Mesendoderm (in vitro differentiated cells): ENCODE measurements around the gene NR1D2.
"Not testable (repeated sequence)": the region's sequence is repeated elsewhere in the genome, so short reads cannot be mapped to it uniquely, and the experiment has no call there.

Experiments
- DNase-seq: peaks from one replicate; pipeline ENCODE4 v3.0.0; 2013
- H2AK5ac ChIP-seq: 2 replicates; pipeline ENCODE4 v1.6.1; 2013; ENCODE audit warnings: low read length, inconsistent platforms
- H2BK120ac ChIP-seq: 2 replicates; pipeline ENCODE4 v1.6.1; 2013; ENCODE audit warnings: low read depth, mild to moderate bottlenecking, low read length, moderate library complexity, mixed read lengths
- H2BK15ac ChIP-seq: replicated peaks from 2 replicates; pipeline ENCODE4 v1.6.1; 2013; ENCODE audit warnings: low read depth, mild to moderate bottlenecking, moderate library complexity
- H2BK5ac ChIP-seq: 2 replicates; pipeline ENCODE4 v1.6.1; 2013; ENCODE audit warnings: low read length, inconsistent platforms
- H3K18ac ChIP-seq: 2 replicates; pipeline ENCODE4 v1.6.1; 2013; ENCODE audit warnings: mild to moderate bottlenecking, low read length, mixed read lengths
- H3K23ac ChIP-seq: one replicate; pipeline ENCODE4 v1.6.1; 2013; ENCODE audit warnings: low read length
- H3K27ac ChIP-seq: 2 replicates; pipeline ENCODE4 v1.5.1; 2013; ENCODE audit warnings: low read depth, mild to moderate bottlenecking, inconsistent platforms, low read length, moderate library complexity
- H3K27me3 ChIP-seq: 2 replicates; pipeline ENCODE4 v1.6.1; 2013; ENCODE audit warnings: low read length, control low read depth, mild to moderate bottlenecking, inconsistent platforms; ENCODE audit not compliant: insufficient read depth, poor library complexity
- H3K36me3 ChIP-seq: 2 replicates; pipeline ENCODE4 v1.6.1; 2013; ENCODE audit warnings: low read length, inconsistent platforms; ENCODE audit not compliant: control insufficient read depth, insufficient read depth
- H3K4ac ChIP-seq: one replicate; pipeline ENCODE4 v1.6.1; 2013; ENCODE audit warnings: low read depth, mild to moderate bottlenecking, low read length, moderate library complexity
- H3K4me1 ChIP-seq: 2 replicates; pipeline ENCODE4 v1.6.1; 2013; ENCODE audit warnings: low read depth, low read length, inconsistent platforms; ENCODE audit not compliant: control insufficient read depth
- H3K4me2 ChIP-seq: 2 replicates; pipeline ENCODE4 v1.6.1; 2013; ENCODE audit warnings: low read length
- H3K4me3 ChIP-seq: 2 replicates; pipeline ENCODE4 v1.5.1; 2013; ENCODE audit warnings: mild to moderate bottlenecking, low read length
- H3K56ac ChIP-seq: one replicate; pipeline ENCODE4 v1.6.1; 2013; ENCODE audit warnings: low read length
- H3K79me1 ChIP-seq: 2 replicates; pipeline ENCODE4 v1.6.1; 2013; ENCODE audit warnings: low read length, inconsistent platforms
- H3K79me2 ChIP-seq: 2 replicates; pipeline ENCODE4 v1.6.1; 2013; ENCODE audit warnings: mild to moderate bottlenecking, low read length; ENCODE audit not compliant: control insufficient read depth, insufficient read depth
- H3K9ac ChIP-seq: 2 replicates; pipeline ENCODE4 v1.6.1; 2013; ENCODE audit warnings: low read length, inconsistent platforms
- H4K5ac ChIP-seq: one replicate; pipeline ENCODE4 v1.6.1; 2013; ENCODE audit warnings: low read length
- H4K8ac ChIP-seq: one replicate; pipeline ENCODE4 v1.6.1; 2013; ENCODE audit warnings: low read depth, mild to moderate bottlenecking, control low read depth, low read length, moderate library complexity
- WGBS: extraction: QIAGEN DNeasy Blood & Tissue Kit; methylation state at CpG from one replicate; pipeline ENCODE4 v1.1.7; 2013; ENCODE audit warnings: low lambda C conversion rate, missing lambda C conversion rate; ENCODE audit not compliant: insufficient coverage; ENCODE audit errors: extremely low coverage; 5-methylcytosine and 5-hydroxymethylcytosine counted together

The NR1D2 gene

DNA sequence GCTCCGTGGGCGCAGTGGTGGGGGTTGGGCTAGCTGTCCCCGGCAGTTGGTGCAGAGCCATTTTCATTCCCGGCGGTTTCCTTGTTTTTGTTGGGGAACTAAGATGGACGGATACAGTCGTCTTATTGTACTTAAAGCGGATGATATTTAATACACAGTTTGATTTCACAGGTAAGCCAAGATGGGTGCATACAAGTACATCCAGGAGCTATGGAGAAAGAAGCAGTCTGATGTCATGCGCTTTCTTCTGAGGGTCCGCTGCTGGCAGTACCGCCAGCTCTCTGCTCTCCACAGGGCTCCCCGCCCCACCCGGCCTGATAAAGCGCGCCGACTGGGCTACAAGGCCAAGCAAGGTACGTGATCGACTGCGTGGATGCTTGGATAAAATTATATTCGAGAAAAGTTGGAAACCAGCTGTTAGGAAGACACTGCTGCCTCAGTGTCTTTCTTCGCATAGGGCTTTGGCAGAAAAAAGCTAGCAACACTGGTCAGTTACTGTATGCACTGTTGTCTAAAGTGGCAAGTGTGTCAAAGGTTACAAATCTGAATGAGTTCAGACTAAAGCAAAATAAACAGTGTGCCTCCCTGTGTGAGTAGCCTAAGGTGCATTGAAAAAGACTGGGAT is 27.3 kb upstream of the NR1D2 start:
- Histone ChIP-seq H3K4ac (peak overlapping the region; percentile 95), H3K56ac (peak overlapping the region; percentile 99), H3K4me3 (peak overlapping the region; percentile 70), H3K27ac (peak overlapping the region; percentile 42), H2AK5ac (peak overlapping the region; percentile 91), H3K4me2 (peak overlapping the region; percentile 70), H2BK5ac (peak overlapping the region; percentile 71), H3K9ac (peak overlapping the region; percentile 87), H3K23ac (peak overlapping the region; percentile 94), H3K18ac (peak overlapping the region; percentile 80), H3K79me2 (peaks cover 28% of the 10 kb centered on the region)
- H2BK15ac ChIP-seq, DNase-seq, H4K8ac ChIP-seq, H4K5ac ChIP-seq, H3K4me1 ChIP-seq, H3K27me3 ChIP-seq, H2BK120ac ChIP-seq, H3K36me3 ChIP-seq, H3K79me1 ChIP-seq: not testable (repeated sequence)
- no CpG with 5 or more reads among the region's 21 CpGs for WGBS

DNA sequence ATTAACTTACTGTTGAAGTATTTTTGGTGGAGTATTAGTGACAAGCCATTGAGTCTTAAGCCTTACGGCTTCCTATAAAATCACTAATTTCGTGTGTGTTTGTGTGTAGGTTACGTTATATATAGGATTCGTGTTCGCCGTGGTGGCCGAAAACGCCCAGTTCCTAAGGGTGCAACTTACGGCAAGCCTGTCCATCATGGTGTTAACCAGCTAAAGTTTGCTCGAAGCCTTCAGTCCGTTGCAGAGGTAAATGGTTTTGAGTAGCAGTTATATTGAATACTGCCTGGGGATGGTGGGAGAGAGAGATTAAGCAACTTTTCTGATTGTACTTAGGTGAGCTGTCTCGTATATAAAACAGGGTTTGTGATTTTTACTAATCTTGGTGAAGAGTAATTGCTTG is 26.8 kb upstream of the NR1D2 start:
- peak overlapping the region; percentile 87 for H3K9ac ChIP-seq

GRCh38 chr3:23919628-23920027 is 25.5 kb upstream of the NR1D2 start:
- H3K56ac ChIP-seq, result no peak overlapping the region
- H3K27ac ChIP-seq, result no peak overlapping the region
- H3K79me2 ChIP-seq, result peaks cover 26% of the 10 kb centered on the region
- no peak for DNase-seq
- WGBS, result no CpG with 5 or more reads among the region's 2 CpGs
- H3K27me3 ChIP-seq, result no peaks in the 10 kb centered on the region
- H3K18ac ChIP-seq, result no peak overlapping the region
- H2BK15ac ChIP-seq, result no peak overlapping the region
- H2BK120ac ChIP-seq, result no peak overlapping the region
- no peak overlapping the region for H3K4ac ChIP-seq
- H3K79me1 ChIP-seq, result peaks cover 6% of the 10 kb centered on the region
- H2AK5ac ChIP-seq, result no peak overlapping the region
- H3K4me1 ChIP-seq, result peaks cover 2% of the 10 kb centered on the region
- no peak overlapping the region for H3K4me2 ChIP-seq
- H3K4me3 ChIP-seq, result no peak overlapping the region
- no peak overlapping the region for H3K23ac ChIP-seq
- H3K36me3 ChIP-seq, result peaks cover 6% of the 10 kb centered on the region
- H2BK5ac ChIP-seq, result no peak overlapping the region
- no peak overlapping the region for H4K8ac ChIP-seq
- H4K5ac ChIP-seq, result no peak overlapping the region
- H3K9ac ChIP-seq, result no peak overlapping the region

More for the DNA sequence above, 26.8 kb upstream of the NR1D2 start:
- no CpG with 5 or more reads among the region's 12 CpGs for WGBS
- not testable (repeated sequence) for H4K5ac ChIP-seq, H3K23ac ChIP-seq, H2BK5ac ChIP-seq, DNase-seq, H3K79me1 ChIP-seq, H2BK120ac ChIP-seq, H3K27ac ChIP-seq, H4K8ac ChIP-seq, H3K36me3 ChIP-seq, H2AK5ac ChIP-seq, H3K18ac ChIP-seq, H3K4ac ChIP-seq, H3K27me3 ChIP-seq, H3K4me1 ChIP-seq, H2BK15ac ChIP-seq
- H3K56ac ChIP-seq, result peak overlapping the region; percentile 99
- H3K4me3 ChIP-seq, result peak overlapping the region; percentile 70
- peaks cover 28% of the 10 kb centered on the region for H3K79me2 ChIP-seq
- H3K4me2 ChIP-seq, result peak overlapping the region; percentile 70

GRCh38 chr3:23920151-23920655 is 24.9 kb upstream of the NR1D2 start:
- no peak overlapping the region for H2BK120ac ChIP-seq
- H3K56ac ChIP-seq, result no peak overlapping the region
- H3K27ac ChIP-seq, result no peak overlapping the region
- peaks cover 3% of the 10 kb centered on the region for H3K79me1 ChIP-seq
- H2BK5ac ChIP-seq, result no peak overlapping the region
- no peaks in the 10 kb centered on the region for H3K27me3 ChIP-seq
- H3K4me1 ChIP-seq, result peaks cover 2% of the 10 kb centered on the region
- no peak for DNase-seq
- H2AK5ac ChIP-seq, result no peak overlapping the region
- peaks cover 6% of the 10 kb centered on the region for H3K36me3 ChIP-seq
- no peak overlapping the region for H4K5ac ChIP-seq
- H2BK15ac ChIP-seq, result no peak overlapping the region
- H3K9ac ChIP-seq, result peak overlapping the region; percentile 6
- H3K18ac ChIP-seq, result no peak overlapping the region
- H3K4me3 ChIP-seq, result no peak overlapping the region
- no peak overlapping the region for H3K4me2 ChIP-seq
- peaks cover 26% of the 10 kb centered on the region for H3K79me2 ChIP-seq
- WGBS, result no CpG with 5 or more reads among the region's 5 CpGs
- H3K4ac ChIP-seq, result no peak overlapping the region
- no peak overlapping the region for H4K8ac ChIP-seq
- H3K23ac ChIP-seq, result no peak overlapping the region

DNA sequence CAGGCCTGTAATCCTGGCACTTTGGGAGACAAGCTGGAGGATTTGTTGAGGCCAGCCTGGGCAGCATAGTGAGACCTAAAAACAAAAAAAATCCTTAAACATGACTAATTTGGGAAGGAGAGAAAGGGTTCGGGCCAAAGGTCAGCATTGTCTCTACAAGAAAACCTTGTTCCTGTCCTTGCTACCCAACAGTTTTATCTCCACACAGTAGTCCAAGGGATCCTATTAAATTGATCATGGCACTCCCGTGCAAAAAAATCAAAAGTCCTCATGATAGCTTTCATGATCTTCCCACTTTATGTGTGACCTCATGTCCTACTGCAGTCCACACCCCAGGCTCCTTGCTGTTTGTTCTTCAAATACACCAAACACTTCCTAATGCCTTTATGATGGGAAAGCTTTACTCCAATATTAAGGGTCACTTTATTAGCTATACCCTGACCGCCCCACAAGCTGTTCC is 24.0 kb upstream of the NR1D2 start:
- no peak overlapping the region for H3K9ac ChIP-seq
- H4K5ac ChIP-seq, result no peak overlapping the region
- no peaks in the 10 kb centered on the region for H3K4me1 ChIP-seq
- H2BK15ac ChIP-seq, result no peak overlapping the region
- H3K27ac ChIP-seq, result no peak overlapping the region
- H3K4me2 ChIP-seq, result no peak overlapping the region
- no peaks in the 10 kb centered on the region for H3K27me3 ChIP-seq
- H3K4me3 ChIP-seq, result no peak overlapping the region
- H2BK120ac ChIP-seq, result no peak overlapping the region
- no CpG with 5 or more reads among the region's 3 CpGs for WGBS
- H2BK5ac ChIP-seq, result no peak overlapping the region
- peaks cover 3% of the 10 kb centered on the region for H3K79me1 ChIP-seq
- no peak overlapping the region for H3K23ac ChIP-seq
- H4K8ac ChIP-seq, result no peak overlapping the region
- no peak overlapping the region for H3K56ac ChIP-seq
- DNase-seq, result no peak
- H2AK5ac ChIP-seq, result no peak overlapping the region
- H3K36me3 ChIP-seq, result peaks cover 6% of the 10 kb centered on the region
- H3K79me2 ChIP-seq, result peaks cover 26% of the 10 kb centered on the region
- H3K18ac ChIP-seq, result no peak overlapping the region
- no peak overlapping the region for H3K4ac ChIP-seq

DNA sequence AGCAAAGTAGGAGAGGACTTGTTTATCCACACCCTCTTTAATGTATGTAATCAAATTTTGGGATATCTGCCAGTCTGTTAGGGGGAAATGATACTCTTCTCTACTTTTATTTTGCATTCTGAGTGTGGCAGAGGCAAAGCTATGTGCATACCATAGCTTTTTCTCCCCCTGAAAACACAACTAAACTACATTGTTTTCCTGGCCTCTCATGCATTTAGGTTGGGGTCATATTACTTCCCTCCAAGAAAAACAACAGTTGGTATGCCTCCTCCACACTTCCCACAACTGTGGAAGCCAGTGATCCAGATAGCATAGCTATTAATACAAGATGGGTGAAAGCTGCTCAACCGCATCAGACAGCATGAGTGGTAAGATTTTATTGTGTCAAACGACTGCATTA is 21.3 kb upstream of the NR1D2 start:
- WGBS, result no CpG with 5 or more reads among the region's 2 CpGs
- Histone ChIP-seq H3K4me2 (no peak overlapping the region), H3K56ac (no peak overlapping the region), H4K5ac (no peak overlapping the region), H3K36me3 (peaks cover 4% of the 10 kb centered on the region), H3K23ac (no peak overlapping the region), H3K4me3 (no peak overlapping the region), H3K27ac (no peak overlapping the region), H3K4ac (no peak overlapping the region), H3K4me1 (no peaks in the 10 kb centered on the region), H3K9ac (no peak overlapping the region), H2BK120ac (no peak overlapping the region), H3K18ac (no peak overlapping the region), H3K79me1 (peaks cover 3% of the 10 kb centered on the region), H2AK5ac (no peak overlapping the region), H4K8ac (no peak overlapping the region), H3K79me2 (peaks cover 8% of the 10 kb centered on the region), H2BK15ac (no peak overlapping the region), H3K27me3 (no peaks in the 10 kb centered on the region), H2BK5ac (no peak overlapping the region)
- DNase-seq, result no peak
